GM12892 (cell line): Measurements from ENCODE around the gene TNFRSF9.
A peak's percentile ranks its signal among the peaks of the same experiment; 100 is the strongest.

Experiments
- POLR2A ChIP-seq: IDR thresholded peaks from 2 replicates; pipeline ENCODE4 v1.6.1; 2011; ENCODE audit warnings: low read depth, low read length, control low read depth
- POLR2AphosphoS5 ChIP-seq: IDR thresholded peaks from 2 replicates; pipeline ENCODE4 v1.6.1; 2011; ENCODE audit warnings: low read depth, low read length, control low read depth

DNA sequence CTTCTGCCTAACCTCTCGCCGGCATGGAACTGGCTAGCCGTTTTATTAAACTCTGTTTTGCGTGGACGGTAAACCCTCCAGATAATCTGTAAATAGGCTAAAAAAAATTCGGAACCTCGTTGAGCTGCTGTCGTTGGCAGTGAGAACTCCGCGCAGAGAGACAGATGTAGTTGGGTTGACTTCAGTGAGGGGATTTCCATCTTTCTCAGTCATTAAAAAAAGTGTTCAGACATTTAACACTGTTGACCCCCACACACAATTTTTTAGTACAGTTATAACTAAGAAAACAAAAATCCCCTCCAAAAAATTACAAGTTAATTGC, 21.3 kb upstream of the TNFRSF9 start:
- TF ChIP-seq POLR2A (no peak), POLR2AphosphoS5 (peak; percentile 19; the same call in 1 of the 2 replicates)
